Prostate gland (tissue), 2 donors: ENCODE results near the gene RANGAP1.

Experiments used
- CTCF ChIP-seq, 4 experiments: fragments of 200-600 bp in 2 of 4; fragments of 450-650 bp in 2 of 4; sonication (generic) in 2 of 4; IDR thresholded peaks; 1 replicate in 3 of 4; 2 replicates in 1 of 4; pipeline ENCODE4 v1.5.1; 2016 to 2019; ENCODE audit warnings: antibody characterized with exemption in 4 of 4, mild to moderate bottlenecking in 2 of 4, moderate library complexity in 2 of 4
- POLR2AphosphoS5 ChIP-seq: sonication (generic); formaldehyde crosslinking; IDR thresholded peaks from one replicate; pipeline ENCODE4 v1.6.1; 2017; ENCODE audit warnings: antibody characterized with exemption

GRCh38 chr22:41324821-41325528 lies 39.0 kb upstream of the RANGAP1 start:
- TF ChIP-seq CTCF (IDR thresholded peaks at IDR 0.05) (no peak), POLR2AphosphoS5 (no peak)
